ENCODE measurements around the gene TSSK3. TPM values are rescaled to one million over a fixed set of nuclear protein-coding genes. Genes with fewer than 3 reads are reported as not detected.
A peak's percentile ranks its signal among the peaks of the same experiment; 100 is the strongest.

TSSK3 gene
- total RNA-seq (2021; ENCODE audit: unreplicated experiment) (1.6 TPM), Bru-seq, nascent RNA (percentile 48 among the genes with signal in this experiment), BruChase-seq, experiment 1, labeled RNA remaining after a 6-hour chase (percentile 34 among the genes with signal in this experiment), BruChase-seq, experiment 2, labeled RNA remaining after a 2-hour chase (percentile 41 among the genes with signal in this experiment)
- 3.5 and 3.8 TPM in 2 replicates for polyA plus RNA-seq (2012)
- long read RNA-seq, partial matches to known transcripts: 0 of 1 reads
- long read RNA-seq, other reads (novel, unspliced or antisense): 1 of 1 reads

- Histone ChIP-seq H3K4me3 (replicated peaks in 1 of 2; ENCODE audit: low read depth in 1 of 2, low read length in 2 of 2) (no peak within 1 kb of the TSS), H2AFZ (ENCODE audit: low read depth, low read length, poor library complexity, severe bottlenecking) (no peak within 1 kb of the TSS), H3K27me3 (ENCODE audit: insufficient read depth, low read length) (no peaks in the 10 kb centered on the region), H3K9ac (ENCODE audit: low read length) (no peak within 1 kb of the TSS), H3K27ac (ENCODE audit: low read depth, low read length) (no peak within 1 kb of the TSS), H3K36me3 (ENCODE audit: control insufficient read depth in 1 of 2, insufficient read depth in 2 of 2, low read length in 2 of 2) (peaks cover 0 to 9% of the 10 kb centered on the region in 2 experiments; a peak in 2 of 4 replicates), H3K9me2 (ENCODE audit: insufficient read depth) (no peaks in the 10 kb centered on the region), H3K4me2 (ENCODE audit: low read length) (no peak within 1 kb of the TSS), H3K79me2 (ENCODE audit: insufficient read depth, low read length) (no peaks in the 10 kb centered on the region), H4K20me1 (ENCODE audit: insufficient read depth) (no peaks in the 10 kb centered on the region), H3K4me1 (ENCODE audit: control insufficient read depth in 1 of 2, insufficient read depth in 2 of 2, low read length in 2 of 2) (no peaks in the 10 kb centered on the region), H3K9me3 (ENCODE audit: control insufficient read depth in 1 of 2, insufficient read depth in 1 of 2, low read depth in 1 of 2, low read length in 2 of 2) (no peaks in the 10 kb centered on the region)
- ChIA-PET POLR2A (no interaction called here), CTCF (no interaction called here), RAD21 (ENCODE audit: low non-redundant PET in 1 of 2, low total read pairs in 2 of 2, uncharacterized antibody in 2 of 2, unreplicated experiment in 2 of 2) (no interaction called here)
- ATAC-seq (no peak), DNase-seq (ENCODE audit: low read depth, low spot score) (no peak)
- no peak for TF ChIP-seq CEBPB (IDR thresholded peaks at IDR 0.05; ENCODE audit: low read depth)
- no peak for TF ChIP-seq ATF3 (IDR thresholded peaks at IDR 0.05)
- TF ChIP-seq MAX (IDR thresholded peaks at IDR 0.05): no peak
- no peak for TF ChIP-seq TCF7L2 (IDR thresholded peaks at IDR 0.05; ENCODE audit: borderline replicate concordance, extremely low read depth, insufficient read depth, insufficient read length)
- TF ChIP-seq ZFX (IDR thresholded peaks at IDR 0.05): no peak
- no peak for TF ChIP-seq RAD21 (IDR thresholded peaks at IDR 0.05; ENCODE audit: low read depth)
- no peak for TF ChIP-seq YY1 (IDR thresholded peaks at IDR 0.05; ENCODE audit: extremely low read depth, insufficient replicate concordance, low read depth, low read length)
- TF ChIP-seq EZH2phosphoT487 (IDR thresholded peaks at IDR 0.05; ENCODE audit: borderline replicate concordance): no peak
- intact Hi-C loops (cut with micrococcal nuclease): no loop called here
- BruUV-seq (replicated peaks): no TSS peak
Measured at GRCh38 chr1:32362474-32363313, at the start of gene TSSK3, which contains the start of gene FAM229A. Gene TSSK3, plus strand, starts transcription at chr1:32362539. Its CDS starts 163 bp downstream, at chr1:32362702. Gene FAM229A, minus strand, starts transcription at chr1:32362485. Its CDS starts 394 bp downstream, at chr1:32362091.

Measured in HCT116 (cell line).